HG03520 (cell line): ENCODE measurements around the gene CCDC89.
A peak's percentile ranks its signal among the peaks of the same experiment; 100 is the strongest.

Experiments used
- ATAC-seq: cut with Tn5 transposase; IDR thresholded peaks from one replicate; pipeline ENCODE4 v1.9.1; 2021; ENCODE audit warnings: mild to moderate bottlenecking, moderate library complexity; ENCODE audit not compliant: unreplicated experiment

The CCDC89 gene

DNA sequence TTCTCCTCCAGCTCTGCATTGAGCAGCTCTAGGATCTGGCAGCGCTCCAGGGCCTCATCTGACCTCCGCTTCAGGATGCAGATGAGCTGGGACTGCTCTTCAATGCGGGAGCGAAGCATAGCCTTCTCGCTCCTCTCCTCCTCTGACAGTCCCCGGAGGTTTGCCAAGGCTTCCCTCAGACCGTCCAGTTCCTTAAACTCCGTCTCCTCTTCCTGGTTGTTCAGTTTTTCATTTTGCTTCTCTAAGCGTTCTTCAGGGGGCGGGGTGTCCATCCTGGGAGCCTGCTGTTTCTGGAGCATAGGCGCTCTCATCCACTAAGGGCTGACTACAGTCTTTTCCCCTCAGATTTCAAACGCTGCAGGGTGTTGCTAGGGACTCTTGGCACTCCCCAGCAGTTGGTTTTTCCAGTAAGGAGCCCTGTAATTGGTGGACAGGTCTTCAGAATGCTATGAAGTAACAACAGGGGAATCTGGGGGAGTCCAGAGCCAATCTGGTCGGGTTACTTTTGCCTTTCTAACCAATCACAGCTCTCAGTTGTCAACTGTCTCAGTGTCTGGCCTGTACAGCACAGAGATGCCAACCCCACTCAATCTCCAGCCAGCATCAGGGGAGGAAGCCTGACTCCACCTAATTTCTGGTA, at the start of gene CCDC89:
CCDC89 (minus strand) TSS at position 376 of the 640 bp plus-strand sequence; CDS start at position 311, 65 bp downstream.
- ATAC-seq: no peak

DNA sequence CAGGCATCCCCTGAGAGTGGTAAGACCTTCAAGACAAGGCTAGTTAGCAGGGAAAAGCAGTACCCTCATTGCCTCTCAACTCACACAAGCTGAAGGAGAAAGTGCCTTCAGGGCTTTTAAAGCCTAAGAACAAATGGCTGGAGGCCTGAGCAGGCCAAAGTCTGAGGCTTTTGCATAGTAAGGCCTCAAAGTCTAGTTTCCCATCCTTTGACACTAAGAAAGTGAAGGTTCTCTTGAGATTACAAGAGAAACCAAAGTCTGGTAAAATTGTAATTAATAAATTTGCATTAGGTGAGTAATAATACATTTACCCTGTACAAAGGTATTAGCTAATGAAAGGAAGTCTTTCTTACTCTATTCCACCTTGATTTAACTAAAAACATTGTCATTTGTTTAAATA, 47.0 kb upstream of the CCDC89 start:
- ATAC-seq: no peak

DNA sequence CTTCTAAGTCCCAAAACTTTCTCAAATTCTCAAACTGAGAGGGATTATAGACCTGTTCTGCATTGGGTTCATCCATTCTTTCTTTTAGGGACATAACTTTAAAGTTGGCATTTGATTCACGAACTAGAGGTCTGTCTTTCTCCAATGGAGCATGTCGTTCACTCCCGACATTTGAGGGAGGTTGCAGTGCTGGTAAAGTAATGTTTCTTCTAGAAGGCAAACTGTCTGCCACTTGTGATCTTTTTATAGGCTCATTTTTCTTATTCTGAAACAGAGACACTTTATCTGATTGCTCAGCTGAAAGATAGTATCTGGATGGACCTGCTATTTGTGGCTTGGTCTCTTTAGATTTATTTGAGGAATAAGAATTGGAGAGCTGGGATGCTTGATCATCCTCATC, 40.4 kb upstream of the CCDC89 start:
- no peak for ATAC-seq

DNA sequence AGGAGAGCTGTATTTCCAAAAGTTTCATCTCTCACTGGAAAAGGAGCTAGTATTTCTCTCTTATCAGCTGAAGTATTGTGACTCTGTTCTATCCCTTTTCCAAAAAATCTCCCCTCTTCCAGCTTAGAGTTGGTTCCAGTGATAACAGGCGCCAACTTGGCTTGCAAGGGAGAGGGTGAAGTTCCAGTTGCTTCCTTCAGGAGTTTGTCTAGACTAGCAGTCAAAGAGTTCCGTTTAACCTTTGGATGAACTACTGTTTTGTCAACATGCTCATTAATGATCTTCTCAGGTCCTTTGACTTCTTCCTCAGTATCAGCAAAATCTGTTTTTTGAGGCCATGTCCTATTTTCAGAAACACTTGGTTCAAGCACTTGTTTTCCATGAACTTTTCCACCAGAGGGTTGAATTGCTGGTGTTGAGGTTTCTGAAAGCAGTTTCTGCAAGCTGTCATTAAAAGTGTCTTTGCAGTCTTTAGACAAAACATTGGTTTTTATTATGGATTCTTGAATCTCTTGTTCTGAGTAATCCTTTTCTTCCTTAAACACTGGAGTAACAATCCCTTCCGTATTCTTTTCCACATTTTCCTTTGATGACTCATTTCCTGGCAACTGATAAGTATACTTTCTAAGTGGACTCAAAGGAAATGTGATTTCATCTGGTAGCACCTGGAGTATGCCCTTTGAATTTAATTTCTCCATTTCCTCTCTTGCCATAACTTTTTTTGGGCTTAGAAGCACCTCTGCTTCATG, 39.7 kb upstream of the CCDC89 start:
- ATAC-seq: no peak

DNA sequence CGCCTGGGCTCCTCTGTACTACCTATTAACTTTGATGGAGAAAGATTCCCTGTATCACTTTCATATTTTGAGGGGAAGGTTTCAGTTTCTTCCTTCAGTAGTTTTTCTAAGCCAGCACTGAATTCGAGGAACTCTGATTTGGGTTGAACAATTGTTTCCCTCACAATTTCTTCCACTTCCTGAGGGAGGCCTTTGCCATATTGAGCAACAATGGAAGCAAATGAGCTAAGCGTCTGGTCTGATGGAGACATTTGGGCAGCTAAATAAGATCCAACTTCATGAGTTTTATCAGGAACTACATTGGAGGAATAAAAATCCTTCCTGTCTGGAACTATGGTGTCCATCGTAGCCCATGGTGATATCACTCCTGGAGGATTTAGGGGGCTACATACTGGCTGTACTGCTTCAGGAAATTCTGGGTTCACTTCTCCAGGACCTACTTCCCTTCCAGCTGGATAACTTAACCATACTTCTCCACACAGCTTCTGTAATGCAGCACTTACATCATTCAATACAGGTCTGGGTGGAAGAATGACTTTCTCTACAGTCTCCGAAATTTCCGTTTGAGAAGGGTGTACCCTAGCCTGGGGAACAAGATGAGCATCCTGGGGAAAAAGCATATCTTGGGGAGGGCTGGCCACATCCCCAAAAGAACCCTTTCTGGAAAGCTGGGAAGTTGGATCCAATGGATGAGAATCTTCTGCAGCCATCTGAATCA, 38.9 kb upstream of the CCDC89 start:
- ATAC-seq: no peak

DNA sequence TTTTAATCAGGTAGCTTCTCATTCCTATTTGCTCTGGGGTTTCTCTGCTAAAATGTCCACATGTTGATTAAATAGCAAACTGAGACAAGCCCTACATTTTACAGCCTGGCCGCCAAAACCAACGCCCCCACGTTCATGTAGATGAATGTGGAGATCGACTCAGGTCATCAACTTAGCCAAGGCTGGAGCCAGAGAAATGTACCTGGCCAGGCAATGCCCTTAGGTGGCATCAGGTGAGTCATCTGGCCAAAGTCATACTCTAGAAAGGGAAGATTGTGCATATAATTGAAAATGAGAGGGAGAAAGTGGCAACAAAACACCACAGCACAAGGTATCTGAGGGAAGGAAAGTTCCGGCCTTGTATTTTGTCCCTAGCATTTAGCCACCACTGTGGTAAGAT, 37.1 kb upstream of the CCDC89 start:
- no peak for ATAC-seq

DNA sequence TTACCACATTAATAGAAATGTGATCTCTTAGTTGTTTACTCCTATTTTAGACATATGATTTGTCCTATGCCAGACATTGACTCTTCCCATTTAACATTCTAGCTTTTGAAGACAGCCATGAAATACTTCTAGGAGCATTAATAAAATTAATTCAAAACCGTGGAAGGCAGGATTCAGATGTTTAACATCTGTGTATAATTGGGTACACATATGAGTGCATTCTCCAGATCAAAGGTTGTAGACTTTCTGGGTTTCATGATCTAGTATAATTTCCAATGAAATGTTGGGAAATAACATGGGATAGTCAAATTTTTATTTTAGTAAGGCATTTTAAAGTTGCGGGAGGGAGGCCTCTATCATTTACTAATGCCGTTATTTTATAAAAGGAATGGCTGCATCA, 35.2 kb upstream of the CCDC89 start:
- ATAC-seq: no peak

DNA sequence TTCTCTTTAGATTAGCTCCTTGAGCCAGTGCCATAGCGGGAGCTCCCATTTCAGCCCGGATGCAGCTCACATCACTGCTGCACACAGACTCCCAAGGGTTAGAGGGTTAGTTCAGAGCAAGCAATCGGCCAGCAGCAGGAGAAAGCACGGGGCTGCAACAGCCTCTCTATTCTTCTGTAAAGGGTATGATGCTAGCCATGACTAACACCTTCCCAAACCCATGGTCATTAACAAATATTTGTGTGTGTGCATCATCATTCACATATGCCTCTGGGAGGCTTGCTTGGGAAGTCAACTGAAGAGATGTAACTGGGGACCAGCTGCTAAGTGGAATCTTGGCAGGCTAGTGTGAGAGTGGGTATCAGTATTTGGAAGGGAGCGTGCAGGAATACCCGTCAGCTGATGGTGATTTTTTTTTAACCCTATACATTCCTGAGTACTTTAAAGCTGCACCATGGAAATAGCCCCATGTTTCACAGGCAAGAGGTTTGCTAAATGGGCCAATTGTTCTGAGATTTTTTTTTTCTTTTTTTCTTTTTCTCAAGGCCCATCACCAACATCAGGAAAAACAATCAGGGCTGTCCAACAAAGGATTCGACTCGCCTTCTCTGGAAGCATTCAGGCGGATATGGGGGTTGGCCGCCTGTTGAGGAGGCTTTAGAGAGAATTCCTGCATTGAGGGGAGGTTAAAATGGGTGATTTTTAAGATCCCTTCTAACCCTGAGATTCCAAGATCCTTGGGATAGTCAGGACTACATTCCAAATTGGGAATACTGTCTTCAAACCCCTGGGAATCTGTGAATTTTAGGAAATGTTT, 33.2 kb upstream of the CCDC89 start:
- ATAC-seq: no peak

DNA sequence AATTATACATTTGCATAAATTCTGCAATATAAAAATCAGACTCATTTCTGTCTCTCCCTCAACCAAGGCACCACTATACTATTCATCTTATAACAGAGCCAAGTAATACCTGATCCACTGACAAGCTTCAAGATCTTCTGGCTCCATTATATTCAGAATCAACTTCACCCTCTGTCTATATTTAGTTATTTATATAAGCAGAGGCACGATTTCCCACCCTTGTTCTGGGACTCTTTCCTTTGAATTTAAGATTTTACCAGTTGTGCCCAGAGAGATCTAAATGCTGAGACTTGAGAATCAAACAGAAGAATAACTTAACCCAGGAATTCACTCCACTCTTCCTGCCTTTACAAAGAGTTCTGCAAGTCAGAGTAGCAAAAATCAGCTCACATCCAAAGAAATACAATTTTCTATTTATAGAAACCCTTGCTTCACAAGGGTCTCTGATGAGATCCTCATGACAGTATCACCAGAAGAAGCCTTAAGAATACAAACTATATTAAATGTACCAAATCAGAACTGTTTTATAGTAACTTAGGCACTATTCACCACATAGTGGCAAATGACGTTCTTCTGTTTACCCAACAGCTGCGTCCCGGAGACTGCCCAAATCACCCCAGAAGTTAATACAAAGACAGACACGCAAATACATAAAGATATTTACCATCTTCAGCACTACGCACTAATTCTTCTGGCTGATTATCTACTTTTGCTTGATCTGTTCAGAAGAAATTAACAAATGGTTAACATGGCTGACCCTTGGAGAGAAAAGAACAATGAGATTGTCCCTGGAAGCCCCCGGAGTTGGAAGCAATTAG, 32.3 kb upstream of the CCDC89 start:
- ATAC-seq: no peak

DNA sequence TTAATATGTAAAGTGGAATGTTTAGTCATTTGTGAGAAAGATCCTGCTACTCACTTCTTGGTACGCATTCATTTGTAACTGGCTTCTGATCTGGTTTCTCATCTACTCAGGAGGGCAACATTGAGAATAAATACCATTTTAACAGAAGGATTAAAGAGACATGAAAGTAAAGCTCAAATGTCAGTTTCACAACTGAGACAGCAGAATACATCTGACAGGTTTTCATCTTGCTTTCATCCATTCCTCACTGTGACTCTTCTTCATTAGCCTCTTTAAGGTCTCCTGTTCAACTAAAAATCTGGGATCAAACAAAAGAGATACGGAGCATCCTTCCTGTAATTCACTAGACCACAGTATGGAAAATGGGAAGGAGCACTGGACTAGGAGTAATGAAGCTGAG, 31.4 kb upstream of the CCDC89 start:
- no peak for ATAC-seq

DNA sequence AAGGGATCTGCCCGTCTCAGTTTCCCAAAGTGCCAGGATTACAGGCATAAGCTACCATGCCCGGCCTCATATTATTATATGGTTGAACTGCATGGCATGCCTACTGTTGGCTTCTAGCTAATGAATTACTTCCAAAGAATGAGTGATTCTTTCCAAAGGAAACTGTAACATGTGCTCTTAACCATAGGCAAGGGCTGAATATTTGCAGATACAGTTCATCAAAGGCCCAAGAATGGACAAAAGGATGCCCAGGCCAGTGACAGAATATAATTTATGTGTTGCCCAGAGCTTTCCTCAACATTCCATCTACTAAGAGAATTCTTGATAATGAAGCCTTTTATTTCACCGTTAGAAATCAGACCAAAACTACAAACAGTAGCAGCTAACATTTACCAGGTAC, 27.0 kb upstream of the CCDC89 start:
- ATAC-seq: no peak

DNA sequence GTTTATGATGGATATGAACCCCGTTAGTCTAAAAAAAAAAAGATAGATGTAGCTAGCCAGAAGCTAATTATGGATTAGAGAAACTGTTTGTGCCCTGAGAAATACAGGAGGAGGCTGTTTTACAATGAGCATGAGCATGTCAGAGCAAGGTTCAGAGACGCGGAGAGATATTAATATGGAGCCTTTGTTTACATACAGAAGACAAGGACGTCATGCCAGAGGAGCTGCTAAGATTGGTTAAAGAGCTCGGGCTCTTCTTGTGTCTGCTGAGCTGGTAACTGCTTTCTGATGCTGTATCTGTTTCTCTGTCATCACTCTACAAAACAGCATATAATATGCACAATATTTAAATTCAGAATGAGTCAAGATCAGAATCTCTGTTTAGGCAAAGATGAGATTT, 24.9 kb upstream of the CCDC89 start:
- no peak for ATAC-seq

DNA sequence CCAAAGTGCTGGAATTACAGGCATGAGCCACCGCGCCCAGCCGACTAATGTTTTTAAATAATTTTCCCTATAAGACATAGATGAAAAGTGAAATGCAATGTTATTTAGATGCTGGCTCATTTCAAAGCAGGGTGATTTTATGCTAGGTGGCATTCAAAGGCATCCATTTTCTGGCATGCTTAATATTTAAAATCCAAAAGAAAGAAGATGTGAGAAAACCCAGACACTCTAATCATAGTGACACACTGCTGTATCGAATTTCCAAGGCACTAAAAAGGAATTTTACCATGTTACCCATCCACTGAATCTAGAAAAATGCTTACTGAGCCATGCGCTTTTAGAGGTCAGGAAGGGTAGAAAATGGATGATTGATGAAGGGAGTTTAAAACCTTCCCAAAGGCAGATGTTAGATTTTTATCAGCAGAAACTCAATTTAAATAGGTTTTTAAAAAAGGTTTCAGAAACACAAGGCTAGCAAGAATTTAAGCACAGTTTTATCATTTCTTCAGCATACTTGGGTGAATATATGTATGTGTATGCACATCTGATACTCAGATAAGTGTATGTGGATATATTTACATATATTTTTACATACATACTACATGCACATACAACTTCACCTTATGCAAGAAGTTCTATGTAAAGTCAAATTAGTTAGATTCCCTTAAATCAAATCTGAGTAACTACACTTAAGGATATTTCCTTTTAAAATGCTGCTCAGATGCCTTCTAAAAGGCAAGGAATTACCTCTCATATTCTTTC, 24.1 kb upstream of the CCDC89 start:
- ATAC-seq: no peak

DNA sequence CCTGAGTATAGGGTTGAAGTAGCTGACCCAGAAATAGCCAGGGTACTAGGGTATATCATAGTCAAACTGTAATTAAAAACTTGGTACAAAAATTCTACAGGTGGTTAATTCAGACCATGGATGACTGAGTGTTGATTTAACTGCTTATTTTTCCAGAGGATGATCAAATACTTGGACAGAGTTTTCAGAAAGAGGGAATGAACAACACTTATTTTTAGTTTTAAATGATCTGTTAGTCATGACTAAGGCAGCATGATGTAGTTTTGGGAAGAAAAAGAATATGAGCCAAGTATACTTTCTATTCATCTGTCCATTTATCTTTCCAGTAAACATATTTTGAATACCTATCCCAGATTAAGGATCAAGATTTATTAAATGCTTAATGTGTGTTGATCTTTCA, 19.8 kb upstream of the CCDC89 start:
- no peak for ATAC-seq

DNA sequence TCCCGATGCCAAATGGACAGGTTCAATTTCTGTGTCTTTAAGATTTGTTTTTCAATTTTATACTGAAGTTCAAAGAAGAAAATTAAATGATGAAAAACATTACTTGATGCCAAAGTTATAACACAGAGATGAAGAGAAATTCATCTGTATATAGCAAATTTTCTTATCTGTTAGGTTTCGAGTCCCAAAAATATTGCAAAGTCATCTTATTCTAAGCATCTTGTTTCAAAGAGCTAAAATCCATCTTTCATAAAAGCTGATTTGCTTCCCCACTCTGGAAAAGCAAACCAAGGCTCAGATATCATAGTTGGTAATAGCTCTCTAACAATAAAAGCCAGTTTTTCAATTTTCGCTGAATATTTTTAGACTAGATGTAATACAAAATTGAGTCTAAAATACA, 19.0 kb upstream of the CCDC89 start:
- ATAC-seq: no peak

DNA sequence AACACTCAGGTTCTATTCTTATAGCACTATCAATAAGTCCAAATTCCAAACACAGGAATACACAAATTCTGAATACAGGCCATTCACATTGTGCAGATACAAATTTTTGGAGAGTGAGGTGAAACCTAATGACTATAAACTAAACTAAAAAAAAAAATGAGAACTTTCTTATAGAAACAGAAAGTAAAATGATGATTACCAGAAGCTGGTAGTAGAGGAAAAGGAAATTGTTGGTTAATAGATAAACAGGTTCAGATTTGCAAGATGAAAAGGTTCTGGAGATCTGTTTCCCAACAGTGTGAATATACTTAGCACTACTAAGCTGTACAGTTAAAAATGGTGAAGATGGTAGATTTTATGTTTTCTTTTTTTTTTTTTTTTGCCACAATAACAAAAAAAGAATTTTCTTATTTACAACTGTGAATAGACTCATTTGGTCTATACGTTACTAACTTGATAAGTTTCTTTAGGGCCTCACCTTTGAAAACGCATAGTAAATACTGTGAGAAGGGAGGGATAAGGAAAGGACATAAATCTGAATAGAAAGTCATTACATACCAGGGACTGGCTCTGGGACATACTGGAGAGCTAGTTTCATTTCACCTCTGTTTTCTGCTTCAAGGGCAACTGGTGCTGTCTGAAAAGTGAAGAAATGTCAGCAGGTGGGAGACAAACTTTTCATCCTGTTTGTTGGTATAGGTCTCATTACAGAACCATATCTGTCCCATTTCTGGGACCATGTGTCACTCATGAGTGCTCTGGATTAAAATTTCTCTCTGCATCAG, 14.2 kb upstream of the CCDC89 start:
- ATAC-seq: peak; percentile 85

DNA sequence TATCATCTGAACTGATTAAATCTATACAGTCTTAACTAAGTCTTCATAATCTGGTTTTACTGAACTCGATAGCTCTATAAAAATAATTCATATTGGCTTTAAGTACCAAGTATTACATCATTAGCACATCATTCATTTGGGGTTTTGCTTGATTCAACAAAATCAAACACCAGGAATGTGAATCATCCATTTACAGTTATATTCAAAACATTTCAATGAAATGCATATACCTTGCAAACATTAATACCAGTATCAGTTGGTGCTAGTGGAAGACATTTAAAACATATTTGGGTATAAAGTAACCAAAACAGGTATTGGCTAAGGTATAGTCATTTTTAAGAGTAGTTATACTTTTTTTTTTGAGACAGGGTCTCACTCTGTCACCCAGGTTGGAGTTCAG, 12.2 kb upstream of the CCDC89 start:
- ATAC-seq: no peak

DNA sequence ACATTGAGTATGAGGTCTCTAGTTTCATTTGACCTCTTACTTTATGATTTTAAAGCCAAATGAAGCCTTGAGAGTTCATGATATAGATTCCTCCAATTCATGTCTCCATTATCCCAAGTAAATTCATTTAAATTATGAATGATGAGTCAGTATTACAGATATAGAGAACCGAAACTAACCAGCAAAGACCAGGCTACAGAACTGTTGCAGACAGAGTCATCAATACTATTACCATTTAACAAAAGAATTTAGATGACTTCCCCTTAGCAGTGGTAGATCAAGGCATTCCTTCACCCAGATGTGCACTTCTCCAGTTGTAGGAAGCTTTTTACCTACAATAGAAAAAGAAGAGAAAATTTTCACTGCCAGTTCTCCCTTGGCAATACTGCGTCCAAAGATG, 11.8 kb upstream of the CCDC89 start:
- no peak for ATAC-seq

DNA sequence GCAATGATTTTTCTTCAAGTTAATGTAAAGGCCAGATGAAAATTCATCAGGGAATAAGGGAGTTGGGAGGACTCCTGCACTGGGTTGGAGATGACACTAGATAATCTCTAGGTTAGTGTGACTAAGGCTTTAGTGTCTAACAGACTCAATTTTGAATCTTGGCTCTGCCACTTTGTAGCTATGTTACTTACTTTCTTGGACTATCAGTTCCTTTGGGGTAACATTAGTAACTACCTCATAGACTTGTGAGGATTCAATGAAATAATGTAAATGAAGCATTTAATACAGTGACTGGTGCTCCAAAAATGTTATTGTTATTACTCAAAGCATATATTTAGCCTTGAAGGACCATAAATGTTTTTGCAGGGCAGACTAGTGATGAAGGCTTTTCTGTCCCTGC, 9.6 kb upstream of the CCDC89 start:
- no peak for ATAC-seq
